ENCODE measurements around the gene LRRTM4. TPM values are rescaled to one million over a fixed set of nuclear protein-coding genes. Genes with fewer than 3 reads are reported as not detected.

The LRRTM4 gene
- total RNA-seq, 8 experiments from 2014 or later, result 0.15 to 36.9 (median 15.8) TPM

DNA sequence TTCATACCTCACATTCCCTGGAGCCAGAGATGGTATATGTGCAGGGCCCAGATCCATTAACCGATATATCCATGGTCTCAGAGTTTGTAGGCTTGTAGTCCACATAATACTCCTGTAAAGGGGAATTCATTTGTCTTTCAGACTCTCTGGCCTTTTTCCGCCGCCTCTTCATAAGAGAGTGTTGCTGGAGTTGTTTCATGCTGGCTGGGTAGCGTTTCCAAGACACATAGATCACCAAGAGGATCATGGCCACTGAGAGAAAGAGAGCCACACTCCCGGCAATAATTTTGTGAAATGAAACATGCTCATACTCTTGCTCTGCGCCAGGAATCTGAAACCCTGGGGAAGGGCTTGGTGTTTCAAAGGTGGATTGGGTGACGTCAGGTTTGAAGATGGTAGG is 3.9 kb downstream of the LRRTM4 start:
- H3K4me1 ChIP-seq (replicated peaks in 1 of 2), result peaks cover 0 to 25% of the 10 kb centered on the region in 2 donors
- WGBS, 10 experiments, result 10 to 100% (median 67%) methylated on average over 1 to 6 of the region's 7 CpGs; no CpG with 5 or more reads in 2 of the 10 experiments
- H3K27ac ChIP-seq, result no peak overlapping the region
- ATAC-seq (replicated peaks in 6 of 8), result no peak
- in situ Hi-C loops (cut with MboI; ENCODE audit: low pct_unique_long_range_greater_than_20kb in 2 of 9, low sequenced_read_pairs in 9 of 9, unreplicated experiment in 9 of 9), result no loop called here
- peak overlapping the region in 3 of 5 donors; percentile 9 to 25 (median 10) for H3K4me3 ChIP-seq

DNA sequence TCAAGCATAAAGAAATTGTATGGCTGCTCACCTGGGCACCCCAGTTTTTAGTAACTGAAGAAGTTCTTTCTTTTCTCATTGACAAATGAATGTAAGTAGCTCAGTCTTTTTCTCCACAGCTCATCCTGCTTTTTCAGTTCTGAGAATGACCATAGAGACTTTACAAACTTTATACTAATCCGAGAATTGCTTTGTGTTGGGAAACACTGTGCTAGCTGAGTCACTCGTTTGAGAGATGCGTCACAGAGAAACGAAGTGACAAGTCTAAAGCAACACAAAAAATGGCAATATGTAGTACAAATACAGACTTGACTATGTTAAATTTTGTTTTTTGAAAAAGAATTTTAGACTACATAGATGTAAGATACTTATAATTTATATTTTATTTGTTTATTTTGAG is 9.0 kb downstream of the LRRTM4 start:
- peak in 1 of 8 experiments; percentile 33 for ATAC-seq (replicated peaks in 6 of 8)
- whole genome bisulfite sequencing, 10 experiments, result 0 to 93% (median 72%) methylated on average over 1 to 4 of the region's 4 CpGs; no CpG with 5 or more reads in 2 of the 10 experiments
- H3K4me3 ChIP-seq, result no peak overlapping the region
- peaks cover 0 to 24% of the 10 kb centered on the region in 2 donors for H3K4me1 ChIP-seq (replicated peaks in 1 of 2)
- H3K27ac ChIP-seq, result no peak overlapping the region
- in situ Hi-C loops (cut with MboI; ENCODE audit: low pct_unique_long_range_greater_than_20kb in 2 of 9, low sequenced_read_pairs in 9 of 9, unreplicated experiment in 9 of 9), result no loop called here

DNA sequence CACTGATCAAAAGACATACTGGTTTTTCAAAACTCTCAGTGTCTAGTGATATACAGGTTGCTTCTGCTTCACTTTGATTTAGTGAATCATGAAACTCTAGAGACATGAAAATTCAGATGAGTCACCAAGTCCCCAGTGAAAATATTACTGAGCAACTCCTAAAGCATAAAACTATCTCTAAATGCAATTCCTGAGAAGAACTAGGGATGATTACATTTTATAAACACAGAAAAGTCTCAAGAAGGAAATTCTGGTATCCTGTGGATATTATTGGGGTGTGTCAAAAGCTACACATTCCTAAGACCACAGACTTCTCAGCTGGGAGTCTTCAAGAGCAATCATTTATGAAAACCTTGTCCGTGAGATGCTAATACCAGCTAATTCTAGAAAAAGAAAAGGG is 9.7 kb downstream of the LRRTM4 start:
- WGBS, 10 experiments, result 0 to 90% (median 14%) methylated on average over 1 of the region's 1 CpG; no CpG with 5 or more reads in 3 of the 10 experiments
- H3K4me3 ChIP-seq, result no peak overlapping the region
- in situ Hi-C loops (cut with MboI; ENCODE audit: low pct_unique_long_range_greater_than_20kb in 2 of 9, low sequenced_read_pairs in 9 of 9, unreplicated experiment in 9 of 9), result no loop called here
- peak in 5 of 8 experiments; percentile 47 to 71 (median 54) for ATAC-seq (replicated peaks in 6 of 8)
- H3K4me1 ChIP-seq (replicated peaks in 1 of 2), result peaks cover 0 to 24% of the 10 kb centered on the region in 2 donors
- no peak overlapping the region for H3K27ac ChIP-seq

DNA sequence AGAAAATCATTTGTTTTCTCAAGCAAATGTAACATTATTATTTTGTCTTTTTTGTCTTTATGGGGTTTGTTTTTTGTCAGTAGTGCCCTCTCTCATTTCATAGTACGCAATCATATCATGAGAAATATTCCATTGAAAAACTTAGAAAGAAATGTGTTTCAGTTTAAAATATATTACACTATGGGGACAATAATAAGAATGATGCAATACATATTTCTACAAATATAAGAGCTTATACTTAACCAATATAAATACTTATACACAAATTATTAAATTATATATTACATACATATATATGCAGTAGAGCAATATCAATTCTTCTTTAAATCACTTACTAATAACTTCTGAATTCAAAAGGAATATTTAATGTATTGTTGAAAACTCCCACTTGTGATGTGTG is 13.7 kb downstream of the LRRTM4 start:
- in situ Hi-C loops (cut with MboI; ENCODE audit: low pct_unique_long_range_greater_than_20kb in 2 of 9, low sequenced_read_pairs in 9 of 9, unreplicated experiment in 9 of 9), result no loop called here
- WGBS, 10 experiments, result 25 to 100% (median 100%) methylated on average over 1 of the region's 1 CpG; no CpG with 5 or more reads in 1 of the 10 experiments
- no peak overlapping the region for H3K27ac ChIP-seq

DNA sequence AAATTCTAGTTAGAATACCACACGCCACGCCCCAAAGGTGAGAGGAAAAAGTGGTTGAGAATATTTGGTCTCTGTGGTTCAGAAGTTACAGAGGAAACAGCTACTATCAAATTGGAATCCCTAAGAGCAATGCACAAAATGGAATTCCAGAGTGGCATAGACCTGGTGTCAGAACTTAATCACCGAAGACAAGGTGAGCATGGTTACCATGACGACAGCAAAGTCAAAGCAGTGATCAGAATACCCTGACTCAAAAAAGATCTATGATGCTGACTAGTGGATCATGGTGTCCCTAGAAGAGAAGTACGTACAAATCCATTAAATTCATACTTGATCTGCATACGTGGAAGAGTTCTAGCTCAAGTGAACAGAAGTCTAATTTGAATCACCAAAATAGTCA is 14.5 kb downstream of the LRRTM4 start:
- Histone ChIP-seq H3K4me3 (no peak overlapping the region), H3K27ac (no peak overlapping the region), H3K4me1 (replicated peaks in 1 of 2) (peaks cover 0 to 6% of the 10 kb centered on the region in 2 donors)
- no peak for ATAC-seq (replicated peaks in 6 of 8)
- in situ Hi-C loops (cut with MboI; ENCODE audit: low pct_unique_long_range_greater_than_20kb in 2 of 9, low sequenced_read_pairs in 9 of 9, unreplicated experiment in 9 of 9), result no loop called here
- 17 to 100% (median 89%) methylated on average over 1 to 6 of the region's 6 CpGs for WGBS, 10 experiments

More for the DNA sequence above, 13.7 kb downstream of the LRRTM4 start:
- ATAC-seq (replicated peaks in 6 of 8), result no peak
- H3K4me1 ChIP-seq (replicated peaks in 1 of 2), result peaks cover 0 to 9% of the 10 kb centered on the region in 2 donors
- H3K4me3 ChIP-seq, result no peak overlapping the region

DNA sequence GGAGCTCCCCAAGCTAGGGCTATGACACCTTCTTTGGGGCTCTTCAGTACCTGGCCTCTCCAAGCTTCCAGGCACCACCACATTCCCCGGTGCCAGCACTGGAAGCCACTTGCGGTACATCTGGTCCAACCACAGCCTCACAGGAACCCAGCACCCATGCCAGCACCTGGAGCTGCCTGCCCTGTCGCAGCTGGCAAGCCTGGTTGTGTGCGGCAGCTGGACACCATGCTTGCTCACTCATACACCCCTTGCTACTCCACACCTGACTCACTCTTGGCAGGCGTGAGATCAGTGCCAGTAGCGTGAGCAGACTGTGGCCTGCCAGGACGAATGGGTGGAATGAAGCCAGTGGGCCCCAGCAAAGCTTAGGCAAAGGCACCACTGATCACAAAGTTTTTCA is 34.0 kb downstream of the LRRTM4 start:
- in situ Hi-C loops (cut with MboI; ENCODE audit: low pct_unique_long_range_greater_than_20kb in 2 of 9, low sequenced_read_pairs in 9 of 9, unreplicated experiment in 9 of 9), result no loop called here
- H3K4me1 ChIP-seq (replicated peaks in 1 of 2), result no peaks in the 10 kb centered on the region
- no peak for ATAC-seq (replicated peaks in 6 of 8)
- WGBS, 10 experiments, result 6 to 100% (median 60%) methylated on average over 2 to 5 of the region's 7 CpGs; no CpG with 5 or more reads in 4 of the 10 experiments
- H3K27ac ChIP-seq, result no peak overlapping the region
- no peak overlapping the region for H3K4me3 ChIP-seq

DNA sequence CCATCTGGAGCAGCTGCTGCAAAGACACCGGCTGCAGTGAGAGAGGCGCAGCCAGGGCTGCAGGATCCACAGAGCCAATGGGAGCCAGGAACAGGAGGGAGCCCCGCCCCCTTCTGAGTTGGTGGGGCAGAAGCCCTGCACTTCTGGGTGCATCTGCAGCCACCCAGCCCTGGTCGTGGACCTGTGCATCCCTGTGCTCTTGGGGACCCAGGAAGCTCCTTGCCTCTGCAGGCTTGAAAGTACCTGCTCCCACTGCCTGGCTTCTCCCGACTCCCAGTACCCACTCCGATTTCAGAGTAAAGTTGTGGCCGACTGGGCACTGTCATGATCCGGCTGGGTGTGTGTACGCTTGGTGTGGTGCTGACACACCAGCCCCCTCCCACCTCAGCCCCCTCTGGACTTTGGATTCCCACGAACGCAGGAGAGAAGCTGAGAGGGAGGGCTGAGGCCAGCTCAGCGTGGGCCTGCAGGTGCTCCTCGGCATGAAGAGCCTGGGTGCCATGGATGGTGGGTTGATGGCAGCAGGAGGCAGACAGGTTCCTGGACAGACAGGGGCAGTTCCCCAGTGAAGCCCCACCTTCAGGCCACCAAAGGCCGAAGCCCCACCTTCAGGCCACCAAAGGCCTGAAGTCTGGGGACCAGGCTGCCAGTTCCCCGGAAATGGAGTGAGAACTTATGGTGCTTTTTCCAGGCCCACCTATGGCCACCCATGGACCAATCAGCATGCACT is 34.9 kb downstream of the LRRTM4 start:
- in situ Hi-C loops (cut with MboI; ENCODE audit: low pct_unique_long_range_greater_than_20kb in 2 of 9, low sequenced_read_pairs in 9 of 9, unreplicated experiment in 9 of 9), result no loop called here
- no peaks in the 10 kb centered on the region for H3K4me1 ChIP-seq (replicated peaks in 1 of 2)
- no peak overlapping the region for H3K27ac ChIP-seq
- no peak for ATAC-seq (replicated peaks in 6 of 8)
- H3K4me3 ChIP-seq, result no peak overlapping the region
- WGBS, 10 experiments, result 14 to 100% (median 80%) methylated on average over 1 to 10 of the region's 15 CpGs; no CpG with 5 or more reads in 5 of the 10 experiments

DNA sequence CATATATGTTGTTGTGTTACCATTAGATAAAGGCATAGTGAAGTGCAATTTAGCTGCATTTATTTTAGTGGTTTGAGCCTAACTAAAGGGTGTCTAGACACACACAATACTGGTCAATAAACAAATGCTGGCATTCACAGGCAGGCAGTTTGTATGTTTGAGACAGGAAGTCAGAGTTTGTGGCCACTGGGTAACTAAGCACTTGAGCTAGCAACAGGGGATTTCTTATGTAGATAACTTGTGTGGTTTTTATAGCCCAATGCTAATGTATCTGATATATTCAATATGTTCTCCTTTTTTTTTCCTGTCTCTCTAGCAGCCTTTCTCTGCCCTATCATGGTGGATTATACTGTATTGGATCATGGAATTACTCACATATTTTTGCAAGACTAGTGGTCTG is 38.1 kb downstream of the LRRTM4 start:
- in situ Hi-C loops (cut with MboI; ENCODE audit: low pct_unique_long_range_greater_than_20kb in 2 of 9, low sequenced_read_pairs in 9 of 9, unreplicated experiment in 9 of 9), result no loop called here
- Histone ChIP-seq H3K27ac (no peak overlapping the region), H3K4me3 (no peak overlapping the region), H3K4me1 (replicated peaks in 1 of 2) (peaks cover 0 to 5% of the 10 kb centered on the region in 2 donors)
- no peak for ATAC-seq (replicated peaks in 6 of 8)

DNA sequence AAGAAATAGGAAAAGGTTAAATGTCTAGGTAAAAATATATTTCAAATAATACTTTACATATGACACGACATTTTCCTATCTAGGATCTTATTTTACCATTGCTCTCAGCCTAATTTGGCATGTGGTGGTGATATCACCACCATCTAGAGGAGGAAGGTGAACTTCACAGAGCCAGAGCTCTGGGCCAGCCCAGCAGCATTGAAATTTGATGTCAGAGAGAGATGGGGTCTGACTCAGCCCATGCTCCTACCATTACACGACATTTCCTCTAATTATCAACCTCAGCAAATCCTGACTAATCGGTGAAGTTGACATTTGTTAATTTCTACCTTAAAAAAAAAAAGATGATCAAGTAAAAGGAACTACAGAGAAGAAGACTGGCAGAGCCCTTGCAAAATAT is 42.3 kb downstream of the LRRTM4 start:
- in situ Hi-C loops (cut with MboI; ENCODE audit: low pct_unique_long_range_greater_than_20kb in 2 of 9, low sequenced_read_pairs in 9 of 9, unreplicated experiment in 9 of 9), result no loop called here
- no peak overlapping the region for H3K4me3 ChIP-seq
- WGBS, 10 experiments, result 0 to 97% (median 68%) methylated on average over 1 to 3 of the region's 3 CpGs
- H3K4me1 ChIP-seq (replicated peaks in 1 of 2), result peaks cover 0 to 5% of the 10 kb centered on the region in 2 donors
- H3K27ac ChIP-seq, result no peak overlapping the region
- ATAC-seq (replicated peaks in 6 of 8), result peak in 5 of 8 experiments; percentile 64 to 96 (median 77)

DNA sequence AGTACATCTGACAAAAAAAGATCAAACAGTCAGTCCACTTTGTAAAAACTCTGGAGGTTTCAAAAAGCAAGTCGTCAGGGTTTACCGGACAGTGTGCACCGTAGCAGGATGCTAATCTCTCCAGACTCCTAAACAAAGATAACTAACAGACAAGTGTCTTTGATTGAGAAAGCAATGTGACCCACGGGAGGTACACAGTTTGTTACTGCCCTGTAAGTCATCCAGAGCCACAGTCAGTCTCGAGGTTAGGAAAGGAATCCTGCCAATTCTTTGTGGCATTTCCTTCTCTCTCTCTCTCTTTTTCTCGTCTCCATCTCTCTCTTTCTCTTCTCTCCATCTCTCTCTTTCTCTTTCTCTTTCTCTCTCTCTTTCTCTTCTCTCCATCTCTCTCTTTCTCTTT is 42.8 kb downstream of the LRRTM4 start:
- ATAC-seq (replicated peaks in 6 of 8), result no peak
- in situ Hi-C loops (cut with MboI; ENCODE audit: low pct_unique_long_range_greater_than_20kb in 2 of 9, low sequenced_read_pairs in 9 of 9, unreplicated experiment in 9 of 9), result no loop called here
- peaks cover 0 to 5% of the 10 kb centered on the region in 2 donors for H3K4me1 ChIP-seq (replicated peaks in 1 of 2)
- WGBS, 10 experiments, result 0 to 100% (median 63%) methylated on average over 2 to 6 of the region's 6 CpGs
- no peak overlapping the region for H3K4me3 ChIP-seq
- H3K27ac ChIP-seq, result no peak overlapping the region

DNA sequence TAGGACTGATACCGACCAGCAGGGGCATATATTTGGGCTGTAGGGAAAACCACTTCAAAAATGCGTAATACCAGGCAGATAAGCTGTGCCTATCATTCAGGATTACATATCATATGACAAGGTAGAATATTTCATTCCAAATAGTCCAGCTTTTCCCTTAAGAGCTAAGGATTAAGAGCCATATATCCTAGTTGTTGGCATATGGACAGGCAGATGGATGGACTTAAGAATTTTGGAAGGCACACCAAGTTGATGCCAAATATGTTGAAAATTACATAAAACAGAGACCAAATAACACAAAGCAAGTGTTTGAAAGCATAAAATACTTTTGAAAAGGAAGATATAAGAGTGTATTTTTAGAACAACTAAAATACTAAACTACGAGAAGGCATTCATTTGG is 52.1 kb downstream of the LRRTM4 start:
- 0 to 100% (median 92%) methylated on average over 1 to 3 of the region's 3 CpGs; no CpG with 5 or more reads in 1 of the 10 experiments for WGBS, 10 experiments
- in situ Hi-C loops (cut with MboI; ENCODE audit: low pct_unique_long_range_greater_than_20kb in 2 of 9, low sequenced_read_pairs in 9 of 9, unreplicated experiment in 9 of 9), result no loop called here
- H3K4me1 ChIP-seq (replicated peaks in 1 of 2), result peaks cover 2 to 3% of the 10 kb centered on the region in 2 donors

DNA sequence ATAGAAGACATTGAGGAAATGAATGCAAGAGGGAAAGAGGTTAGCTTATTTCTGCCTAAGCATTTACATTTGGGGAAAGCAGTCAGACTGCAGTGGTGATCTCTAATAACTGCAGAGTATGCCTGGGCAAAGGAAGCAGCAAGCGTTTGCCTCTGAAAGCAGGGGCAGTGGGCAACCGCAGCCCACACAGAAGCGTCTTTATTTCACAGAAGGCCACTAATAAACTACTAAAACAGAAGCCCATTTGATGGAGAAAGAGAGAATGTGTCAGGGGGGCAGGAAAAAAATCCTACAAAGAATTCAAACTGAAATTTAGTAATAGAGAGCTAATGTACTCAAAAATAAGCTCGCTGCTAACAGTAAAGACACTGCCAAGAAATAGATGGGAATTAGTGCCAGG is 53.1 kb downstream of the LRRTM4 start:
- no peak overlapping the region for H3K4me3 ChIP-seq
- no peak overlapping the region for H3K27ac ChIP-seq
- peaks cover under 1 to 2% of the 10 kb centered on the region in 2 donors for H3K4me1 ChIP-seq (replicated peaks in 1 of 2)
- ATAC-seq (replicated peaks in 6 of 8), result no peak
- in situ Hi-C loops (cut with MboI; ENCODE audit: low pct_unique_long_range_greater_than_20kb in 2 of 9, low sequenced_read_pairs in 9 of 9, unreplicated experiment in 9 of 9), result no loop called here
- WGBS, 10 experiments, result 17 to 92% (median 75%) methylated on average over 1 to 4 of the region's 4 CpGs; no CpG with 5 or more reads in 1 of the 10 experiments

More for the DNA sequence above, 52.1 kb downstream of the LRRTM4 start:
- no peak overlapping the region for H3K4me3 ChIP-seq
- H3K27ac ChIP-seq, result no peak overlapping the region
- ATAC-seq (replicated peaks in 6 of 8), result no peak

DNA sequence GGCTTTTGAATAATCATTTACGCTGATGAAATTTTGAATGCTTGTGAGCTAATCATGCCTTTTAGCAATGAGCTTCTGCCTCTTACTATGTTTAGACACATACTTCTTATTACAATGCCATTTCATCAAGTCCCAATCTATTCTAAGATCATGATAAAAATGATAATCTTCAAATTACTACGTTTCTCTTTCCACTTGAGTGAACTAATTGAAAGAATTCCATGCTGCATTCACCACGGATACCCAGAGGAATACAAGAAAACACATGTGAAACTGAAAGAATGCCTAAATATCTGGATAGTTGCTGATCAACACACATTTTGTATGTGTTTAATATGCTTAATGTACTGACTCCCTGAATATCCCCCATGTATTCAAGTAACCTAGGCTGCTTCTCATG is 62.3 kb downstream of the LRRTM4 start:
- in situ Hi-C loops (cut with MboI; ENCODE audit: low pct_unique_long_range_greater_than_20kb in 2 of 9, low sequenced_read_pairs in 9 of 9, unreplicated experiment in 9 of 9), result no loop called here
- 11 to 100% (median 43%) methylated on average over 1 to 3 of the region's 3 CpGs for WGBS, 10 experiments
- ATAC-seq (replicated peaks in 6 of 8), result peak in 4 of 8 experiments; percentile 24 to 81 (median 43)
- peaks cover 5 to 8% of the 10 kb centered on the region in 2 donors for H3K4me1 ChIP-seq (replicated peaks in 1 of 2)
- H3K27ac ChIP-seq, result no peak overlapping the region
- no peak overlapping the region for H3K4me3 ChIP-seq

DNA sequence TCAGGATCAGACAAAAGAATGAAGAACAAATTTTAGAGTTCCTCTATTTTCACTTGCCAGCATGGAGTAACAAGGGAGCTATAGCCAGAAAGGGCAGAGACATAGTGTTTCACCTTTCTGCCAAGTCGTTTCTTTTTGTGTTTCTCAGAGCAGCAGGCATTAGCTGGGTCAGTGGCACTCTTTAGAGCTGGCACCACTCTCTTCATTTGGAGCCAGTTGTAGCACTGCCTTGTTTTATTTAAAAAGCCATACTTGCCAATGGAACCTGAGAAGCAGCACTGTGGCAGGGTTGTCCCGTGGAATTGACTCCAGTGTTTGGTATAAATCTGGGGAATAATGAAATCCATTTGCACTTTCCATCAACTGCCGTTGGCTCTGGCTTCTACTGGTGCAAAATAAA is 64.0 kb downstream of the LRRTM4 start:
- no peak overlapping the region for H3K4me3 ChIP-seq
- 0 to 100% (median 61%) methylated on average over 1 to 3 of the region's 3 CpGs; no CpG with 5 or more reads in 1 of the 10 experiments for WGBS, 10 experiments
- H3K4me1 ChIP-seq (replicated peaks in 1 of 2), result peaks cover 5 to 8% of the 10 kb centered on the region in 2 donors
- no peak for ATAC-seq (replicated peaks in 6 of 8)
- H3K27ac ChIP-seq, result no peak overlapping the region
- in situ Hi-C loops (cut with MboI; ENCODE audit: low pct_unique_long_range_greater_than_20kb in 2 of 9, low sequenced_read_pairs in 9 of 9, unreplicated experiment in 9 of 9), result no loop called here
